Measurements from ENCODE around the gene RPS10.

The RPS10 gene

GRCh38 chr6:34437644-34437970 lies 11.7 kb upstream of the RPS10 start:
- TF ChIP-seq, protein P1, sequence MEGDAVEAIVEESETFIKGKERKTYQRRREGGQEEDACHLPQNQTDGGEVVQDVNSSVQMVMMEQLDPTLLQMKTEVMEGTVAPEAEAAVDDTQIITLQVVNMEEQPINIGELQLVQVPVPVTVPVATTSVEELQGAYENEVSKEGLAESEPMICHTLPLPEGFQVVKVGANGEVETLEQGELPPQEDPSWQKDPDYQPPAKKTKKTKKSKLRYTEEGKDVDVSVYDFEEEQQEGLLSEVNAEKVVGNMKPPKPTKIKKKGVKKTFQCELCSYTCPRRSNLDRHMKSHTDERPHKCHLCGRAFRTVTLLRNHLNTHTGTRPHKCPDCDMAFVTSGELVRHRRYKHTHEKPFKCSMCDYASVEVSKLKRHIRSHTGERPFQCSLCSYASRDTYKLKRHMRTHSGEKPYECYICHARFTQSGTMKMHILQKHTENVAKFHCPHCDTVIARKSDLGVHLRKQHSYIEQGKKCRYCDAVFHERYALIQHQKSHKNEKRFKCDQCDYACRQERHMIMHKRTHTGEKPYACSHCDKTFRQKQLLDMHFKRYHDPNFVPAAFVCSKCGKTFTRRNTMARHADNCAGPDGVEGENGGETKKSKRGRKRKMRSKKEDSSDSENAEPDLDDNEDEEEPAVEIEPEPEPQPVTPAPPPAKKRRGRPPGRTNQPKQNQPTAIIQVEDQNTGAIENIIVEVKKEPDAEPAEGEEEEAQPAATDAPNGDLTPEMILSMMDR (IDR thresholded peaks at IDR 0.05; ENCODE audit: low read depth, low read length, missing control alignments), result no peak
- DNase-seq (ENCODE audit: low read depth), result no peak
- H3K4me3 ChIP-seq (ENCODE audit: low read depth, low read length), result no peak overlapping the region

- no peak overlapping the region for H3K4me3 ChIP-seq (ENCODE audit: low read depth, low read length)
- TF ChIP-seq, protein P1 (IDR thresholded peaks at IDR 0.05; ENCODE audit: low read depth, low read length, missing control alignments), result no peak
- no peak for DNase-seq (ENCODE audit: low read depth)
Observed at GRCh38 chr6:34436803-34437643, 11.2 kb upstream of the RPS10 start.

DNA sequence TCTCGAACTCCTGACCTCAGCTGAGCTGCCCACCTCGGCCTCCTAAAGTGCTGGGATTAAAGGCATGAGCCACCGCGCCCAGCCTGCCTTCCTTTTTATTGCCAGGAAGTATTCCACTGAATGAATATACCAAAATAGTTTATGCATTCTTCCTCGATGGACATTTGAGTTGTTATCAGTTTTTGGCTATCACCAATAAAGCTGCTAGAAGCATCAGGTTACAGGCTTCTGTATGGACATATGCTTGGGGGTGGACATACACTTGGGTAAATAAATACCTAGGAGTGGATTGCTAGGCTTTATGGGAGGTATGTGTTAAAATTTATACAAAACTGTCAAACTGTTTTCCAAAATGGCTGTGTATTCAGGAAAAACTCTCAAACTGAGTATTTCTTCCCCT lies 10.0 kb upstream of the RPS10 start:
- no peak overlapping the region for H3K4me3 ChIP-seq (ENCODE audit: low read depth, low read length)
- TF ChIP-seq, protein P1 (IDR thresholded peaks at IDR 0.05; ENCODE audit: low read depth, low read length, missing control alignments), result no peak
- DNase-seq (ENCODE audit: low read depth), result no peak

DNA sequence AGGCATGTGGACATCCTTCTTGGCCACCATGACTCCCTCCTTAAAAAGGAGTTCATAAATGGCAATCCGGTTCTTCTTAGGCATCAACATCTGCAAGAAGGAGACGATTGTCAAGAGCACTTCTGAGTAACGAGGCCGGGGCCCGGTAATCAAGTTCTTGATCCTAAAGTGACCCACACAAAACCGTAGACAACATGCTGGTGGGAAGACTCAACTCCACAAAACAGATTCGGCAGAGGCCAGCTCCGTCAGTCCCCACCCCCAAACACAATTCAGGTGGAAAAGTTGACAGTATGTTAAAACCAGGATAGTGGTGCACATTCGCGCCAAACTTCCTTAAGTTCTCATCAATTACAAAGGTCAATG lies 754 bp downstream of the RPS10 start:
- TF ChIP-seq, protein P1 (IDR thresholded peaks at IDR 0.05; ENCODE audit: low read depth, low read length, missing control alignments), result no peak
- H3K4me3 ChIP-seq (ENCODE audit: low read depth, low read length), result peak overlapping the region; percentile 96

DNA sequence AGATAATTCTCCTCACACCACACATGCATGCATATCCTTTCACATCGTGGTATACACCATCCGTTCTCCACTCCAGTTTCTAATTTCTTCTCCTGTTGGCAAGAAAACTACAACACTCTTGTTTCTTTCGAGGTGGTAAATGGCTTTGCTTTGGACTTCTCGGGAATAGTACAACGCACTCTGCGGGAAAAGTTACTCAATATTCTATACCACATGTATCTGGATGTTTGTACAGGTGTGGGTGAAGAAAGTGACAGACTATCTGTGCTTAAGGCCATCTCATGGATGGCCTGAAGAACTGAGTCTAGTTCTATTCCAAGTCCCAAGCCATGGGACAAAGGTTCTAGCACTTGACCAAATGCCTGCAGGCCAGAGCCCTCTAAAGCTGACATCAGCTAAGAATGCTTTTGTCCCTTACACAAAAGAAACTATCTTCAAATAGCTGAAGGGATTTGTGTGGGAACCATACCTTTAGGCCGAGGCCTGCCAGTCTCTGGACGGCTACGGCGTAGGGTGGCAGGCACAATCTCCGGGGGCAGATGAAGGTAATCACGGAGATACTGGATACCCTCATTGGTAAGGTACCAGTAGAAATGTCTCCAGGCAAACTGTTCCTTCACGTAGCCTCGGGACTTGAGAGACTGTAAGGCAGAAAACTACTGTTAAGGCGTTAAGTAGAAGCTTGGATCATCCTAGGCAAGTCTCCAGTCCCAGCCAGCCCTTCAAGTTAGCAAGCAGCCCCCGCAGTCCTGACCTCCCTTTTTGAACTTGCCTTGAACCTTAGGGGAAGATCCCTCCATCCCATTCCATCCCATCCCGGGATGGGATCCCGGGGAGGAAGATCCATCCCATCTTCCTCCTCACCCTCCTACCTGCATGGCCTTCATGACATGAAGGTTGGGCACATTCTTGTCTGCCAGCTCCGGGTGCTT lies 1.4 kb downstream of the RPS10 start:
- no peak for DNase-seq (ENCODE audit: low read depth)
- peak overlapping the region; percentile 96 for H3K4me3 ChIP-seq (ENCODE audit: low read depth, low read length)
- TF ChIP-seq, protein P1 (IDR thresholded peaks at IDR 0.05; ENCODE audit: low read depth, low read length, missing control alignments), result no peak

More for the DNA sequence above, 754 bp downstream of the RPS10 start:
- no peak for DNase-seq (ENCODE audit: low read depth)

- TF ChIP-seq, protein P1 (IDR thresholded peaks at IDR 0.05; ENCODE audit: low read depth, low read length, missing control alignments), result no peak
- DNase-seq (ENCODE audit: low read depth), result no peak
- no peak overlapping the region for H3K4me3 ChIP-seq (ENCODE audit: low read depth, low read length)
Observed at GRCh38 chr6:34423254-34423653, 2.6 kb downstream of the RPS10 start.

Data from GM12864 (cell line).